Spleen (tissue), 11 donors: Measurements from ENCODE around the gene UBAC1. TPM values are rescaled to one million over a fixed set of nuclear protein-coding genes. Genes with fewer than 3 reads are reported as not detected.

Source experiments
- DNase-seq: peaks from one replicate; pipeline ENCODE4 v3.0.0-alpha.2; 2020
- H3K27ac ChIP-seq, 8 donors: fragments of 200-600 bp; sonication (generic) in 7 of 8; 1 replicate in 4 of 8; 2 replicates in 4 of 8; pipeline versions ENCODE4 v1.5.0 to v1.8.0; 2016 to 2021; ENCODE audit warnings: inconsistent platforms in 4 of 8, mild to moderate bottlenecking in 4 of 8, moderate library complexity in 1 of 8
- H3K27me3 ChIP-seq, 7 donors: fragments of 200-600 bp; sonication (generic) in 6 of 7; replicated peaks in 1 of 7; 1 replicate in 4 of 7; 2 replicates in 3 of 7; pipeline versions ENCODE4 v1.5.0 to v1.8.0; 2016 to 2021; ENCODE audit warnings: inconsistent platforms in 3 of 7, mild to moderate bottlenecking in 1 of 7
- H3K36me3 ChIP-seq, 6 donors: fragments of 200-600 bp; sonication (generic) in 5 of 6; 1 replicate in 4 of 6; 2 replicates in 2 of 6; pipeline versions ENCODE4 v1.5.0 to v1.8.0; 2016 to 2021; ENCODE audit warnings: inconsistent platforms in 2 of 6
- H3K4me1 ChIP-seq, 6 donors: fragments of 200-600 bp; sonication (generic) in 5 of 6; 1 replicate in 3 of 6; 2 replicates in 3 of 6; pipeline versions ENCODE4 v1.5.0 to v1.8.0; 2016 to 2021; ENCODE audit warnings: inconsistent platforms in 3 of 6
- H3K4me3 ChIP-seq, 8 donors: fragments of 200-600 bp; sonication (generic) in 7 of 8; 1 replicate in 4 of 8; 2 replicates in 4 of 8; pipeline versions ENCODE4 v1.5.0 to v1.8.0; 2016 to 2021; ENCODE audit warnings: inconsistent platforms in 4 of 8, mild to moderate bottlenecking in 4 of 8, moderate library complexity in 2 of 8
- H3K9me3 ChIP-seq, 8 donors: fragments of 200-600 bp; sonication (generic) in 7 of 8; 1 replicate in 4 of 8; 2 replicates in 4 of 8; pipeline versions ENCODE4 v1.5.0 to v1.8.0; 2016 to 2021; ENCODE audit warnings: inconsistent platforms in 4 of 8
- POLR2A ChIP-seq, 3 donors: fragments of 450-650 bp; IDR thresholded peaks; one replicate each; pipeline ENCODE4 v1.5.1; 2017; ENCODE audit warnings: antibody characterized with exemption in 3 of 3, mild to moderate bottlenecking in 1 of 3
- POLR2AphosphoS5 ChIP-seq, 3 donors: sonication (generic); formaldehyde crosslinking; IDR thresholded peaks; one replicate each; pipeline ENCODE4 v1.5.1; 2017; ENCODE audit warnings: antibody characterized with exemption in 3 of 3
- WGBS, 5 donors: extraction: QIAGEN DNeasy Blood & Tissue Kit in 3 of 5; methylation state at CpG; one replicate each; pipeline versions ENCODE4 v1.1.5 to v1.1.7; 2013 to 2018; 5-methylcytosine and 5-hydroxymethylcytosine counted together
- intact Hi-C: fragments of 100-400 bp; cut with DNase I; formaldehyde crosslinking; loops from one replicate; pipeline ENCODE4 v1.15.0; 2023; ENCODE audit warnings: low total_unique reads
- polyA plus RNA-seq, 3 donors: library from polyadenylated mRNA; stranded (reverse); fragments of 200-250 nt; gene quantifications; one replicate each; pipeline ENCODE4 v1.2.1, GENCODE V29; 2013
- total RNA-seq, 7 donors: library from RNA; depleted of rRNA in 3 of 7; stranded (reverse); fragments of >200 nt in 3 of 7; fragmentation: NEBNext Ultra II Directional in 4 of 7; extraction: Animal tissue kit (Norgen Biotek cat#: 25700) in 4 of 7; gene quantifications; one replicate each; pipeline versions ENCODE4 v1.1.0 to v1.2.1, GENCODE V29; 2016 to 2021
- TF ChIP-seq, protein P1 (sequence below), 11 experiments: fragments of 200-600 bp in 7 of 11; fragments of 450-650 bp in 4 of 11; sonication (generic) in 4 of 11; IDR thresholded peaks in 8 of 11; conservative IDR thresholded peaks in 3 of 11; 1 replicate in 7 of 11; 2 replicates in 4 of 11; pipeline versions ENCODE4 v1.4.0 to v1.8.0; 2016 to 2021; ENCODE audit warnings: antibody characterized with exemption in 11 of 11, inconsistent platforms in 4 of 11, mild to moderate bottlenecking in 1 of 11
- donor health status: healthy with polysubstance abuse.
- donor health status: DM: no; HTN: no; CAD: no; lungs with moderate emphysema.
- donor health status: DM: no; HTN: no; CAD: no.
- donor health status: Bipolar disorder and iron deficiency.
- donor health status: healthy.
- donor health status: DM: no; HTN: no; CAD: no.
- donor health status: DM: yes; HTN: yes; CAD: no.

The UBAC1 gene
- total and polyA plus RNA-seq, 10 donors, result 28.0 to 45.8 (median 34.5) TPM

GRCh38 chr9:135985889-135986288 lies 24.7 kb upstream of the UBAC1 start:
- Histone ChIP-seq H3K4me3 (no peak overlapping the region), H3K4me1 (peaks cover 8 to 41% (median 16%) of the 10 kb centered on the region in 6 donors), H3K27me3 (peaks cover 0 to 60% (median 0%) of the 10 kb centered on the region in 7 donors), H3K27ac (no peak overlapping the region), H3K9me3 (no peaks in the 10 kb centered on the region), H3K36me3 (no peaks in the 10 kb centered on the region)
- TF ChIP-seq, protein P1, sequence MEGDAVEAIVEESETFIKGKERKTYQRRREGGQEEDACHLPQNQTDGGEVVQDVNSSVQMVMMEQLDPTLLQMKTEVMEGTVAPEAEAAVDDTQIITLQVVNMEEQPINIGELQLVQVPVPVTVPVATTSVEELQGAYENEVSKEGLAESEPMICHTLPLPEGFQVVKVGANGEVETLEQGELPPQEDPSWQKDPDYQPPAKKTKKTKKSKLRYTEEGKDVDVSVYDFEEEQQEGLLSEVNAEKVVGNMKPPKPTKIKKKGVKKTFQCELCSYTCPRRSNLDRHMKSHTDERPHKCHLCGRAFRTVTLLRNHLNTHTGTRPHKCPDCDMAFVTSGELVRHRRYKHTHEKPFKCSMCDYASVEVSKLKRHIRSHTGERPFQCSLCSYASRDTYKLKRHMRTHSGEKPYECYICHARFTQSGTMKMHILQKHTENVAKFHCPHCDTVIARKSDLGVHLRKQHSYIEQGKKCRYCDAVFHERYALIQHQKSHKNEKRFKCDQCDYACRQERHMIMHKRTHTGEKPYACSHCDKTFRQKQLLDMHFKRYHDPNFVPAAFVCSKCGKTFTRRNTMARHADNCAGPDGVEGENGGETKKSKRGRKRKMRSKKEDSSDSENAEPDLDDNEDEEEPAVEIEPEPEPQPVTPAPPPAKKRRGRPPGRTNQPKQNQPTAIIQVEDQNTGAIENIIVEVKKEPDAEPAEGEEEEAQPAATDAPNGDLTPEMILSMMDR (IDR thresholded peaks at IDR 0.05 in 8 of 11, conservative IDR thresholded peaks at IDR 0.05 in 3 of 11), result no peak
- TF ChIP-seq POLR2A (IDR thresholded peaks at IDR 0.05), result no peak
- no peak for TF ChIP-seq POLR2AphosphoS5 (IDR thresholded peaks at IDR 0.05)
- 78 to 91% (median 88%) methylated on average over 11 to 21 of the region's 21 CpGs for WGBS, 5 donors
- intact Hi-C loops, result no loop called here
- DNase-seq, result no peak

DNA sequence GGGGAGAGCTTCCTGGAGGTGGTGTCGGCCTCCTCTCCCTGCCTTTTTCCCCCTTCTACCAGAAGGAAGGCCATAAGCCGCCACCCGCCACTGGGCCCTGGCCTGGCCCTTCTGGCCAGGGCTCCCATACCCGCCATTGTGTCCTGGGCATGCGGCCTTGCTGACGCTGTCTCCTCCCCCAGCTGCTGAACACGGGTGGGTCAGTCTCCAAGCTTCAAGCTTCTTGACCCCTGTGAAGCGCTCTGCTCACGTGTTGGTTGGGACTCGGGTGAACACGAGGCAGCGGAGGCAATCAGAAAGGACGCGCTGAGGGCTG lies 24.2 kb upstream of the UBAC1 start:
- peaks cover 0 to 64% (median 0%) of the 10 kb centered on the region in 7 donors for H3K27me3 ChIP-seq
- peaks cover 7 to 37% (median 14%) of the 10 kb centered on the region in 6 donors for H3K4me1 ChIP-seq
- H3K9me3 ChIP-seq, result no peaks in the 10 kb centered on the region
- H3K4me3 ChIP-seq, result no peak overlapping the region
- TF ChIP-seq POLR2AphosphoS5 (IDR thresholded peaks at IDR 0.05) (no peak), POLR2A (IDR thresholded peaks at IDR 0.05) (no peak)
- TF ChIP-seq, protein P1 (IDR thresholded peaks at IDR 0.05 in 8 of 11, conservative IDR thresholded peaks at IDR 0.05 in 3 of 11), result no peak
- no peaks in the 10 kb centered on the region for H3K36me3 ChIP-seq
- DNase-seq, result no peak
- intact Hi-C loops, result no loop called here
- WGBS, 5 donors, result 77 to 89% (median 85%) methylated on average over 12 to 14 of the region's 14 CpGs
- no peak overlapping the region for H3K27ac ChIP-seq

- TF ChIP-seq, protein P1 (IDR thresholded peaks at IDR 0.05 in 8 of 11, conservative IDR thresholded peaks at IDR 0.05 in 3 of 11), result no peak
- no peak for TF ChIP-seq POLR2AphosphoS5 (IDR thresholded peaks at IDR 0.05)
- no peak for TF ChIP-seq POLR2A (IDR thresholded peaks at IDR 0.05)
- no peak for DNase-seq
- Histone ChIP-seq H3K27ac (peak overlapping the region in 1 of 8 donors; percentile 9), H3K36me3 (no peaks in the 10 kb centered on the region), H3K4me1 (peaks cover 3 to 37% (median 9%) of the 10 kb centered on the region in 6 donors), H3K4me3 (no peak overlapping the region), H3K9me3 (no peaks in the 10 kb centered on the region), H3K27me3 (peaks cover 0 to 64% (median 0%) of the 10 kb centered on the region in 7 donors)
- 69 to 85% (median 80%) methylated on average over 15 to 22 of the region's 22 CpGs for WGBS, 5 donors
- intact Hi-C loops, result no loop called here
Measured at GRCh38 chr9:135984072-135984710, 23.0 kb upstream of the UBAC1 start.

GRCh38 chr9:135983208-135984071 lies 22.3 kb upstream of the UBAC1 start:
- Histone ChIP-seq H3K36me3 (no peaks in the 10 kb centered on the region), H3K27me3 (peaks cover 0 to 64% (median 0%) of the 10 kb centered on the region in 7 donors), H3K4me1 (peaks cover 4 to 42% (median 14%) of the 10 kb centered on the region in 6 donors), H3K27ac (no peak overlapping the region), H3K9me3 (no peaks in the 10 kb centered on the region), H3K4me3 (no peak overlapping the region)
- 80 to 93% (median 89%) methylated on average over 25 to 26 of the region's 26 CpGs for WGBS, 5 donors
- intact Hi-C loops, result no loop called here
- TF ChIP-seq, protein P1 (IDR thresholded peaks at IDR 0.05 in 8 of 11, conservative IDR thresholded peaks at IDR 0.05 in 3 of 11), result no peak
- no peak for TF ChIP-seq POLR2AphosphoS5 (IDR thresholded peaks at IDR 0.05)
- TF ChIP-seq POLR2A (IDR thresholded peaks at IDR 0.05), result no peak
- DNase-seq, result no peak
